ENCODE measurements around the gene PAQR4. TPM values are rescaled to one million over a fixed set of nuclear protein-coding genes. Genes with fewer than 3 reads are reported as not detected.

PAQR4 gene
- polyA plus RNA-seq, 1 experiment: 4.4 TPM

GRCh38 chr16:3022208-3022683 lies 53.1 kb downstream of the PAQR4 start:
- peak overlapping the region; percentile 97 for H3K4me3 ChIP-seq (ENCODE audit: low read depth, low read length)
- TF ChIP-seq CTCF (IDR thresholded peaks at IDR 0.05; ENCODE audit: insufficient read depth, low read depth, low read length): no peak
- no peaks in the 10 kb centered on the region for H3K27me3 ChIP-seq (ENCODE audit: control insufficient read depth, insufficient read depth, low read length)
- CTCF ChIA-PET: interaction anchor here (1.2 to 6.3 kb wide), 6 partner anchors 9 to 154 kb away, joined by 4 to 78 read pairs (median 10); no protein-coding TSS in a partner anchor
- POLR2A ChIA-PET: interaction anchor here (0.6 to 1.0 kb wide), 2 partner anchors 113 to 702 kb away, joined by 4 to 15 read pairs; partner anchors contain the start of gene ZNF213
- DNase-seq (ENCODE audit: low read depth): peak; percentile 75
- peaks cover 26% of the 10 kb centered on the region for H3K36me3 ChIP-seq (ENCODE audit: control insufficient read depth, insufficient read depth, low read length)

- no peak for DNase-seq (ENCODE audit: low read depth)
- Histone ChIP-seq H3K27me3 (ENCODE audit: control insufficient read depth, insufficient read depth, low read length) (no peaks in the 10 kb centered on the region), H3K4me3 (ENCODE audit: low read depth, low read length) (peak overlapping the region; percentile 59), H3K36me3 (ENCODE audit: control insufficient read depth, insufficient read depth, low read length) (peaks cover 28% of the 10 kb centered on the region)
- TF ChIP-seq CTCF (IDR thresholded peaks at IDR 0.05; ENCODE audit: insufficient read depth, low read depth, low read length): no peak
- POLR2A ChIA-PET: interaction anchor here (0.5 kb wide), 1 partner anchor 502 kb away, joined by 3 read pairs; no protein-coding TSS in a partner anchor
- CTCF ChIA-PET: interaction anchor here (0.8 to 6.3 kb wide), 7 partner anchors 9 to 155 kb away, joined by 3 to 78 read pairs (median 5); no protein-coding TSS in a partner anchor
Observed at GRCh38 chr16:3022684-3023414, 53.7 kb downstream of the PAQR4 start.

Small RNA genes lying within 50 kb of the gene (small RNA-seq; reads per million reads assigned to genes)
- gene LINC00514 (ENCODE audit: insufficient read length, low read depth, low replicate concordance): not detected

Other genes starting within 250 kb of the PAQR4 start
- 0.81 and 0.97 TPM in 2 replicates for gene PRSS27, start 249.1 kb upstream of the PAQR4 start, polyA plus RNA-seq (2011; rRNA removed)
- gene SRRM2, start 216.7 kb upstream of the PAQR4 start, polyA plus RNA-seq (2011; rRNA removed): 72.6 and 105 TPM in 2 replicates
- gene ELOB, start 192.1 kb upstream of the PAQR4 start, polyA plus RNA-seq (2011; rRNA removed): 212 and 215 TPM in 2 replicates
- gene PRSS33, start 181.8 kb upstream of the PAQR4 start, polyA plus RNA-seq (2011; rRNA removed): not detected in 2 replicates
- gene PRSS41, start 170.9 kb upstream of the PAQR4 start, polyA plus RNA-seq (2011; rRNA removed): not detected in 2 replicates
- gene PRSS21, start 152.1 kb upstream of the PAQR4 start, polyA plus RNA-seq (2011; rRNA removed): 0.13 TPM in 1 of 2 replicates, not detected in the other
- gene ZG16B, start 139.0 kb upstream of the PAQR4 start, polyA plus RNA-seq (2011; rRNA removed): 0.10 TPM in 2 replicates
- not detected in 2 replicates for gene PRSS22, start 111.2 kb upstream of the PAQR4 start, polyA plus RNA-seq (2011; rRNA removed)
- 25.6 and 39.9 TPM in 2 replicates for gene FLYWCH2, start 86.1 kb upstream of the PAQR4 start, polyA plus RNA-seq (2011; rRNA removed)
- 16.2 and 25.4 TPM in 2 replicates for gene FLYWCH1, start 57.4 kb upstream of the PAQR4 start, polyA plus RNA-seq (2011; rRNA removed)
- gene KREMEN2, start 5.1 kb upstream of the PAQR4 start, polyA plus RNA-seq (2011; rRNA removed): not detected in 2 replicates
- 3.6 and 6.9 TPM in 2 replicates for gene PKMYT1, start 11.1 kb downstream of the PAQR4 start, polyA plus RNA-seq (2011; rRNA removed)
- gene CLDN9, start 43.6 kb downstream of the PAQR4 start, polyA plus RNA-seq (2011; rRNA removed): not detected in 2 replicates
- gene CLDN6, start 48.8 kb downstream of the PAQR4 start, polyA plus RNA-seq (2011; rRNA removed): 0.12 TPM in 1 of 2 replicates, not detected in the other
- 218 and 282 TPM in 2 replicates for gene TNFRSF12A, start 51.0 kb downstream of the PAQR4 start, polyA plus RNA-seq (2011; rRNA removed)
- gene HCFC1R1, start 54.6 kb downstream of the PAQR4 start, polyA plus RNA-seq (2011; rRNA removed): 26.2 and 33.7 TPM in 2 replicates
- gene THOC6, start 54.7 kb downstream of the PAQR4 start, polyA plus RNA-seq (2011; rRNA removed): 11.0 and 20.5 TPM in 2 replicates
- 0.04 and 0.09 TPM in 2 replicates for gene BICDL2, start 67.6 kb downstream of the PAQR4 start, polyA plus RNA-seq (2011; rRNA removed)
- gene MMP25, start 77.2 kb downstream of the PAQR4 start, polyA plus RNA-seq (2011; rRNA removed): 0.01 and 0.02 TPM in 2 replicates
- 11.3 and 18.1 TPM in 2 replicates for gene IL32, start 96.3 kb downstream of the PAQR4 start, polyA plus RNA-seq (2011; rRNA removed)
- not detected in 2 replicates for gene ZSCAN10, start 129.9 kb downstream of the PAQR4 start, polyA plus RNA-seq (2011; rRNA removed)
- 4.2 and 9.0 TPM in 2 replicates for gene ZNF205, start 143.2 kb downstream of the PAQR4 start, polyA plus RNA-seq (2011; rRNA removed)
- 0.63 and 0.77 TPM in 2 replicates for gene ZNF213, start 165.7 kb downstream of the PAQR4 start, polyA plus RNA-seq (2011; rRNA removed)
- 0.33 and 0.64 TPM in 2 replicates for gene OR1F1, start 218.9 kb downstream of the PAQR4 start, polyA plus RNA-seq (2011; rRNA removed)

Data from BJ (cell line).